ENCODE measurements around the gene PLEKHA6.

GRCh38 chr1:204336421-204337035 lies 23.2 kb downstream of the PLEKHA6 start:
- no peak for TF ChIP-seq CTCF (IDR thresholded peaks at IDR 0.05)
- TF ChIP-seq POLR2A (IDR thresholded peaks at IDR 0.05), result no peak
- TF ChIP-seq EP300 (IDR thresholded peaks at IDR 0.05), result no peak
